ENCODE results near the gene TMC1.
"Not testable (repeated sequence)": the region's sequence is repeated elsewhere in the genome, so short reads cannot be mapped to it uniquely, and the experiment has no call there.

TMC1 gene

GRCh38 chr9:72485821-72486593 lies 35.4 kb upstream of the TMC1 start:
- no peaks in the 10 kb centered on the region for H3K27me3 ChIP-seq (ENCODE audit: control insufficient read depth in 5 of 5, insufficient read depth in 4 of 5, low read length in 5 of 5)
- H3K9me3 ChIP-seq (ENCODE audit: control insufficient read depth in 5 of 5, low read length in 5 of 5) = no peaks in the 10 kb centered on the region
- no peaks in the 10 kb centered on the region for H3K36me3 ChIP-seq (ENCODE audit: control insufficient read depth in 5 of 5, insufficient read depth in 5 of 5, low read length in 5 of 5)
- H3K4me1 ChIP-seq (ENCODE audit: control insufficient read depth in 5 of 5, insufficient read depth in 5 of 5, low read length in 5 of 5) = peaks cover 0 to 10% (median 4%) of the 10 kb centered on the region in 5 donors
- H3K9ac ChIP-seq (ENCODE audit: low read length in 5 of 5) = no peak overlapping the region
- no peak overlapping the region for H3K27ac ChIP-seq (ENCODE audit: low read depth, low read length)
- no peak overlapping the region for H3K4me3 ChIP-seq (ENCODE audit: low read depth in 1 of 5, low read length in 5 of 5)

- Histone ChIP-seq H3K36me3 (ENCODE audit: control insufficient read depth in 5 of 5, insufficient read depth in 5 of 5, low read length in 5 of 5) (no peaks in the 10 kb centered on the region), H3K27me3 (ENCODE audit: control insufficient read depth in 5 of 5, insufficient read depth in 4 of 5, low read length in 5 of 5) (no peaks in the 10 kb centered on the region), H3K9ac (ENCODE audit: low read length in 5 of 5) (no peak overlapping the region), H3K4me1 (ENCODE audit: control insufficient read depth in 5 of 5, insufficient read depth in 5 of 5, low read length in 5 of 5) (peaks cover 0 to 10% (median 4%) of the 10 kb centered on the region in 5 donors), H3K9me3 (ENCODE audit: control insufficient read depth in 5 of 5, low read length in 5 of 5) (no peaks in the 10 kb centered on the region), H3K27ac (ENCODE audit: low read depth, low read length) (no peak overlapping the region), H3K4me3 (ENCODE audit: low read depth in 1 of 5, low read length in 5 of 5) (no peak overlapping the region)
Measured at GRCh38 chr9:72486594-72486955, 34.8 kb upstream of the TMC1 start.

- H3K4me3 ChIP-seq (ENCODE audit: low read depth in 1 of 5, low read length in 5 of 5); H3K36me3 ChIP-seq (ENCODE audit: control insufficient read depth in 5 of 5, insufficient read depth in 5 of 5, low read length in 5 of 5); H3K9ac ChIP-seq (ENCODE audit: low read length in 5 of 5); H3K27me3 ChIP-seq (ENCODE audit: control insufficient read depth in 5 of 5, insufficient read depth in 4 of 5, low read length in 5 of 5); H3K27ac ChIP-seq (ENCODE audit: low read depth, low read length); H3K9me3 ChIP-seq (ENCODE audit: control insufficient read depth in 5 of 5, low read length in 5 of 5); H3K4me1 ChIP-seq (ENCODE audit: control insufficient read depth in 5 of 5, insufficient read depth in 5 of 5, low read length in 5 of 5): not testable (repeated sequence)
Measured at GRCh38 chr9:72487665-72488064, 33.7 kb upstream of the TMC1 start.

GRCh38 chr9:72489986-72490385 lies 31.4 kb upstream of the TMC1 start:
- no peaks in the 10 kb centered on the region for H3K27me3 ChIP-seq (ENCODE audit: control insufficient read depth in 5 of 5, insufficient read depth in 4 of 5, low read length in 5 of 5)
- no peaks in the 10 kb centered on the region for H3K9me3 ChIP-seq (ENCODE audit: control insufficient read depth in 5 of 5, low read length in 5 of 5)
- no peak overlapping the region for H3K9ac ChIP-seq (ENCODE audit: low read length in 5 of 5)
- H3K36me3 ChIP-seq (ENCODE audit: control insufficient read depth in 5 of 5, insufficient read depth in 5 of 5, low read length in 5 of 5) = no peaks in the 10 kb centered on the region
- H3K4me3 ChIP-seq (ENCODE audit: low read depth in 1 of 5, low read length in 5 of 5) = no peak overlapping the region
- H3K27ac ChIP-seq (ENCODE audit: low read depth, low read length) = no peak overlapping the region
- peaks cover 0 to 10% (median 4%) of the 10 kb centered on the region in 5 donors for H3K4me1 ChIP-seq (ENCODE audit: control insufficient read depth in 5 of 5, insufficient read depth in 5 of 5, low read length in 5 of 5)

GRCh38 chr9:72491242-72491641 lies 30.2 kb upstream of the TMC1 start:
- H3K27me3 ChIP-seq (ENCODE audit: control insufficient read depth in 5 of 5, insufficient read depth in 4 of 5, low read length in 5 of 5) = no peaks in the 10 kb centered on the region
- no peaks in the 10 kb centered on the region for H3K9me3 ChIP-seq (ENCODE audit: control insufficient read depth in 5 of 5, low read length in 5 of 5)
- H3K36me3 ChIP-seq (ENCODE audit: control insufficient read depth in 5 of 5, insufficient read depth in 5 of 5, low read length in 5 of 5) = no peaks in the 10 kb centered on the region
- H3K9ac ChIP-seq (ENCODE audit: low read length in 5 of 5) = no peak overlapping the region
- no peak overlapping the region for H3K4me3 ChIP-seq (ENCODE audit: low read depth in 1 of 5, low read length in 5 of 5)
- no peak overlapping the region for H3K27ac ChIP-seq (ENCODE audit: low read depth, low read length)
- H3K4me1 ChIP-seq (ENCODE audit: control insufficient read depth in 5 of 5, insufficient read depth in 5 of 5, low read length in 5 of 5) = peaks cover 0 to 1% (median 0%) of the 10 kb centered on the region in 5 donors

GRCh38 chr9:72494051-72494450 lies 27.4 kb upstream of the TMC1 start:
- no peaks in the 10 kb centered on the region for H3K9me3 ChIP-seq (ENCODE audit: control insufficient read depth in 5 of 5, low read length in 5 of 5)
- no peaks in the 10 kb centered on the region for H3K27me3 ChIP-seq (ENCODE audit: control insufficient read depth in 5 of 5, insufficient read depth in 4 of 5, low read length in 5 of 5)
- no peak overlapping the region for H3K9ac ChIP-seq (ENCODE audit: low read length in 5 of 5)
- no peak overlapping the region for H3K4me3 ChIP-seq (ENCODE audit: low read depth in 1 of 5, low read length in 5 of 5)
- no peak overlapping the region for H3K27ac ChIP-seq (ENCODE audit: low read depth, low read length)
- no peaks in the 10 kb centered on the region for H3K36me3 ChIP-seq (ENCODE audit: control insufficient read depth in 5 of 5, insufficient read depth in 5 of 5, low read length in 5 of 5)
- no peaks in the 10 kb centered on the region for H3K4me1 ChIP-seq (ENCODE audit: control insufficient read depth in 5 of 5, insufficient read depth in 5 of 5, low read length in 5 of 5)

GRCh38 chr9:72497447-72498046 lies 23.9 kb upstream of the TMC1 start:
- no peaks in the 10 kb centered on the region for H3K9me3 ChIP-seq (ENCODE audit: control insufficient read depth in 5 of 5, low read length in 5 of 5)
- H3K36me3 ChIP-seq (ENCODE audit: control insufficient read depth in 5 of 5, insufficient read depth in 5 of 5, low read length in 5 of 5) = no peaks in the 10 kb centered on the region
- H3K9ac ChIP-seq (ENCODE audit: low read length in 5 of 5) = no peak overlapping the region
- no peaks in the 10 kb centered on the region for H3K27me3 ChIP-seq (ENCODE audit: control insufficient read depth in 5 of 5, insufficient read depth in 4 of 5, low read length in 5 of 5)
- no peak overlapping the region for H3K4me3 ChIP-seq (ENCODE audit: low read depth in 1 of 5, low read length in 5 of 5)
- H3K27ac ChIP-seq (ENCODE audit: low read depth, low read length) = no peak overlapping the region
- no peaks in the 10 kb centered on the region for H3K4me1 ChIP-seq (ENCODE audit: control insufficient read depth in 5 of 5, insufficient read depth in 5 of 5, low read length in 5 of 5)

- Histone ChIP-seq H3K9me3 (ENCODE audit: control insufficient read depth in 5 of 5, low read length in 5 of 5) (no peaks in the 10 kb centered on the region), H3K4me1 (ENCODE audit: control insufficient read depth in 5 of 5, insufficient read depth in 5 of 5, low read length in 5 of 5) (peaks cover 0 to 12% (median 8%) of the 10 kb centered on the region in 5 donors)
Measured at GRCh38 chr9:72506615-72507014, 14.8 kb upstream of the TMC1 start.

GRCh38 chr9:72509053-72509452 lies 12.4 kb upstream of the TMC1 start:
- Histone ChIP-seq H3K27me3 (ENCODE audit: control insufficient read depth in 5 of 5, insufficient read depth in 4 of 5, low read length in 5 of 5) (no peaks in the 10 kb centered on the region), H3K9ac (ENCODE audit: low read length in 5 of 5) (no peak overlapping the region), H3K4me1 (ENCODE audit: control insufficient read depth in 5 of 5, insufficient read depth in 5 of 5, low read length in 5 of 5) (peaks cover 0 to 8% (median 6%) of the 10 kb centered on the region in 5 donors), H3K9me3 (ENCODE audit: control insufficient read depth in 5 of 5, low read length in 5 of 5) (no peaks in the 10 kb centered on the region), H3K36me3 (ENCODE audit: control insufficient read depth in 5 of 5, insufficient read depth in 5 of 5, low read length in 5 of 5) (no peaks in the 10 kb centered on the region), H3K27ac (ENCODE audit: low read depth, low read length) (no peak overlapping the region), H3K4me3 (ENCODE audit: low read depth in 1 of 5, low read length in 5 of 5) (no peak overlapping the region)

More at GRCh38 chr9:72506615-72507014, 14.8 kb upstream of the TMC1 start:
- H3K4me3 ChIP-seq (ENCODE audit: low read depth in 1 of 5, low read length in 5 of 5) = no peak overlapping the region
- no peaks in the 10 kb centered on the region for H3K27me3 ChIP-seq (ENCODE audit: control insufficient read depth in 5 of 5, insufficient read depth in 4 of 5, low read length in 5 of 5)
- H3K36me3 ChIP-seq (ENCODE audit: control insufficient read depth in 5 of 5, insufficient read depth in 5 of 5, low read length in 5 of 5) = no peaks in the 10 kb centered on the region
- no peak overlapping the region for H3K9ac ChIP-seq (ENCODE audit: low read length in 5 of 5)
- H3K27ac ChIP-seq (ENCODE audit: low read depth, low read length) = no peak overlapping the region

- Histone ChIP-seq H3K4me3 (ENCODE audit: low read depth in 1 of 5, low read length in 5 of 5) (no peak overlapping the region), H3K27ac (ENCODE audit: low read depth, low read length) (no peak overlapping the region), H3K27me3 (ENCODE audit: control insufficient read depth in 5 of 5, insufficient read depth in 4 of 5, low read length in 5 of 5) (no peaks in the 10 kb centered on the region), H3K36me3 (ENCODE audit: control insufficient read depth in 5 of 5, insufficient read depth in 5 of 5, low read length in 5 of 5) (no peaks in the 10 kb centered on the region), H3K4me1 (ENCODE audit: control insufficient read depth in 5 of 5, insufficient read depth in 5 of 5, low read length in 5 of 5) (peaks cover 0 to 2% (median 0%) of the 10 kb centered on the region in 5 donors), H3K9me3 (ENCODE audit: control insufficient read depth in 5 of 5, low read length in 5 of 5) (no peaks in the 10 kb centered on the region), H3K9ac (ENCODE audit: low read length in 5 of 5) (no peak overlapping the region)
Measured at GRCh38 chr9:72509635-72510034, 11.8 kb upstream of the TMC1 start.

Data from subcutaneous abdominal adipose tissue (tissue), 5 donors.